GM12891 (cell line): ENCODE data around the gene XXYLT1.

Source experiments
- PAX5 ChIP-seq: IDR thresholded peaks from 2 replicates; pipeline ENCODE4 v1.6.1; 2011; ENCODE audit warnings: low read length, moderate library complexity, mild to moderate bottlenecking; ENCODE audit not compliant: insufficient read depth, severe bottlenecking
- POLR2A ChIP-seq: IDR thresholded peaks from 2 replicates; pipeline ENCODE4 v1.6.1; 2011; ENCODE audit warnings: low read depth, low read length, control low read depth
- POLR2AphosphoS5 ChIP-seq: IDR thresholded peaks from 2 replicates; pipeline ENCODE4 v1.6.1; 2011; ENCODE audit warnings: low read depth, low read length, control low read depth
- SPI1 ChIP-seq: IDR thresholded peaks from 2 replicates; pipeline ENCODE4 v1.6.1; 2011; ENCODE audit warnings: low read depth, low read length, control low read depth
- TAF1 ChIP-seq: IDR thresholded peaks from 2 replicates; pipeline ENCODE4 v1.6.1; 2011; ENCODE audit warnings: low read depth, low read length, control low read depth

GRCh38 chr3:195106418-195106906 lies 164.5 kb downstream of the XXYLT1 start:
- no peak for TF ChIP-seq POLR2A
- TF ChIP-seq POLR2AphosphoS5: no peak
- no peak for TF ChIP-seq PAX5
- TF ChIP-seq TAF1: no peak
- TF ChIP-seq SPI1: no peak
